Immature natural killer cell (primary cell): ENCODE data around the gene ANKRD13C. TPM values are rescaled to one million over a fixed set of nuclear protein-coding genes. Genes with fewer than 3 reads are reported as not detected.
A peak's percentile ranks its signal among the peaks of the same experiment; 100 is the strongest.

ENCODE experiments used
- DNase-seq, 3 donors: peaks; one replicate each; pipeline ENCODE4 v3.0.0; 2022; ENCODE audit warnings: mixed read lengths in 1 of 3
- H3K27ac Mint-ChIP-seq, 6 donors: one replicate each; pipeline ENCODE4 v1.8.0; 2020; ENCODE audit warnings: mixed read lengths in 6 of 6, mild to moderate bottlenecking in 5 of 6, inconsistent platforms in 4 of 6, moderate library complexity in 3 of 6
- H3K27me3 Mint-ChIP-seq, 3 donors: one replicate each; pipeline ENCODE4 v1.8.0; 2020 to 2021; ENCODE audit warnings: low read depth in 3 of 3, mild to moderate bottlenecking in 3 of 3, mixed read lengths in 3 of 3, moderate library complexity in 3 of 3, inconsistent platforms in 1 of 3
- H3K36me3 Mint-ChIP-seq, 3 donors: one replicate each; pipeline ENCODE4 v1.8.0; 2020; ENCODE audit warnings: mixed read lengths in 3 of 3, inconsistent platforms in 2 of 3, mild to moderate bottlenecking in 2 of 3
- H3K4me1 Mint-ChIP-seq, 2 donors: one replicate each; pipeline ENCODE4 v1.8.0; 2020; ENCODE audit warnings: inconsistent platforms in 2 of 2, mild to moderate bottlenecking in 2 of 2, mixed read lengths in 2 of 2, moderate library complexity in 1 of 2
- H3K4me3 Mint-ChIP-seq, 5 donors: one replicate each; pipeline ENCODE4 v1.8.0; 2020; ENCODE audit warnings: mild to moderate bottlenecking in 5 of 5, mixed read lengths in 5 of 5, inconsistent platforms in 3 of 5, moderate library complexity in 3 of 5
- H3K9me3 Mint-ChIP-seq, 6 donors: one replicate each; pipeline ENCODE4 v1.8.0; 2020; ENCODE audit warnings: mild to moderate bottlenecking in 6 of 6, mixed read lengths in 6 of 6, inconsistent platforms in 4 of 6, moderate library complexity in 3 of 6
- polyA plus RNA-seq, 3 donors: library from polyadenylated mRNA; unstranded; fragments of 300-500 nt; fragmentation: Illumina TruSeq; gene quantifications; one replicate each; pipeline ENCODE4 v1.2.3, GENCODE V29; 2021

Gene ANKRD13C
- polyA plus RNA-seq, 3 donors from 2014 or later: 7.0 to 14.6 (median 8.3) TPM

GRCh38 chr1:70247768-70248167, 106.8 kb downstream of the ANKRD13C start:
- H3K4me3 Mint-ChIP-seq: no peak overlapping the region
- H3K27ac Mint-ChIP-seq: no peak overlapping the region
- H3K4me1 Mint-ChIP-seq: peaks cover 0 to 29% of the 10 kb centered on the region in 2 donors
- peaks cover 0 to 2% (median 1%) of the 10 kb centered on the region in 3 donors for H3K27me3 Mint-ChIP-seq
- H3K9me3 Mint-ChIP-seq: no peaks in the 10 kb centered on the region
- H3K36me3 Mint-ChIP-seq: peaks cover 28 to 70% (median 49%) of the 10 kb centered on the region in 3 donors
- DNase-seq: no peak

DNA sequence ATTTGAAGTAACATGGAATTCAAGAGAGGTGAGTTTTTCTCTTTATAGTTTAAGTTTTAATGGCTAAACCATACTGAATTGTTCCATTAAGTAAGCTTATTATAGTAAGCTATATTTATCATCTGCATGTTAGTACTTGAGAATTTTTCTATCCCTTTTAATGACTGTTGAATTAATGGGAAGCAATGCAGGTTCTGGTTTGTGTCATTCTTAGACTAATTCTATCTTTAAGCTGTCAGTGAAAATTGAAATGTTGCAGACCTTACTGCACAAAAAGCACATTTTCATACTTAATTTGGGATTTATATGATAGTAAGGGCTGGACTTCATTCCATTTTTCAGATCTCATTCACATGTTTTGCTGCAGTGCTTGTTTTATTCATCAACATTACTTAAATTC, 107.4 kb downstream of the ANKRD13C start:
- Mint-ChIP-seq H3K27me3 (peaks cover 0 to 3% (median 2%) of the 10 kb centered on the region in 3 donors), H3K9me3 (no peaks in the 10 kb centered on the region), H3K4me1 (peaks cover 0 to 29% of the 10 kb centered on the region in 2 donors), H3K36me3 (peaks cover 28 to 73% (median 49%) of the 10 kb centered on the region in 3 donors), H3K4me3 (no peak overlapping the region), H3K27ac (peak overlapping the region in 2 of 6 donors; percentile 19 to 64)
- DNase-seq: no peak

DNA sequence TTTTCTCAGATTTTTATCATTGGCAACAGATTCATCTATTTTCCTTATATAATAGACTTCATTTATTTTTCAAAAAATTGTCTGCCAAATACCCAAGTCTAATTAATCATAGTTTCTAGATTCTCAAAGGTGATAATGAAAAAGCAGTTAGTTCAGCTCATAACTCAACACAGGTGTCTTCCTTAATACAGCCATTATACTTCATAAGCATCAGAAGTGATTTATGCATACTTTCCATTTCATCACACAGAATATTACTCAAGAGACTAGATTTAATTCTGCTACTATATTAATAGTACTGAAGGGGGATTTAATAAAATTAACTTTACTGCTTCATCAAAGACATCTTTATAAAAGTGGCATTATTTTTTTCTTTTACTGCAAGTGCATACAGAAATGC, 114.6 kb downstream of the ANKRD13C start:
- Mint-ChIP-seq H3K36me3 (peaks cover 20 to 72% (median 35%) of the 10 kb centered on the region in 3 donors), H3K9me3 (no peaks in the 10 kb centered on the region), H3K27ac (peak overlapping the region in 1 of 6 donors; percentile 66), H3K27me3 (peaks cover 0 to 6% (median 2%) of the 10 kb centered on the region in 3 donors), H3K4me1 (peaks cover 1 to 21% of the 10 kb centered on the region in 2 donors), H3K4me3 (no peak overlapping the region)
- DNase-seq: no peak

DNA sequence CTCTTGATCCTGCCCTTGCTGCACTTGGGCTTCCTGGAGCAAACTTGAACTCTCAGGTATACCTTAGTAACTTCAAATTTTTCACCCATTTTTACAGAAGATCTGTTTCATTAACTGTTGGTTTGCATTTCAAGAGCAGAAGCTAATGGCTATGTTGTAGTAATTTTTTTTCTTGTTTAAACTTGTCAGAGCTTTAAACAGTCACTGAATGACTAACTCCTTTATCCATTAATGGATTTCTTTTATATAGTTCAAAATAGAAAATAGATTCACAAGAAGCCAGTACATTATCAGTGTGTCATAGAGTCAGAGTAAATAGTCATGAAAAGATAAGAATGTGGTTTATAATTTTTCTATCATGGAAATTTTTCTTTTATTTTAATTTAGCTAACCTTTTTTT, 119.8 kb downstream of the ANKRD13C start:
- Mint-ChIP-seq H3K4me3 (no peak overlapping the region), H3K9me3 (no peaks in the 10 kb centered on the region), H3K27ac (peak overlapping the region in 2 of 6 donors; percentile 19 to 36), H3K27me3 (no peaks in the 10 kb centered on the region), H3K36me3 (peaks cover 10 to 71% (median 26%) of the 10 kb centered on the region in 3 donors), H3K4me1 (peaks cover 0 to 25% of the 10 kb centered on the region in 2 donors)
- DNase-seq: no peak

DNA sequence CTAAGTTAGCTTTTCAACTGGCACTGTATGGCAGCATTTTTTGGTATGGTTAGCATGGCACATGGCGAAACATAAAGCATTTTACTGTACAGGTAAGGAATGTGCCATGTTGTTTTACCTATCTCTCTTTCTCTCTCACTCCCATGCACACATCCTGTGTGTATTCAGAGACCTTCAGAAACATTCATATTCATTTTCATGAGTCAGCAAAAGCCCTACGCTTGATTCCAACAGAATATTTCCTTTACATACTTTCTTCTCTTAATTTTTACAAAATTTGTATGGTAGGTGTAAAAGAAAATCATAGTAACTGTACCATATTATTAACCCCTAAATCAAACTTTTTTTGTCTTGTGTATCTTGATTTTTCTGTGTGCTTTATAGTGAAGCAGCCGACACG, 123.0 kb downstream of the ANKRD13C start:
- peaks cover 10 to 59% (median 26%) of the 10 kb centered on the region in 3 donors for H3K36me3 Mint-ChIP-seq
- peaks cover 18 to 48% of the 10 kb centered on the region in 2 donors for H3K4me1 Mint-ChIP-seq
- H3K27ac Mint-ChIP-seq: peak overlapping the region in 1 of 6 donors; percentile 1
- no peak for DNase-seq
- peaks cover 0 to 1% (median 0%) of the 10 kb centered on the region in 3 donors for H3K27me3 Mint-ChIP-seq
- no peak overlapping the region for H3K4me3 Mint-ChIP-seq
- no peaks in the 10 kb centered on the region for H3K9me3 Mint-ChIP-seq

- Mint-ChIP-seq H3K36me3 (peaks cover 6 to 34% (median 8%) of the 10 kb centered on the region in 3 donors), H3K4me3 (no peak overlapping the region), H3K4me1 (peaks cover 34 to 72% of the 10 kb centered on the region in 2 donors), H3K9me3 (no peaks in the 10 kb centered on the region), H3K27me3 (peaks cover 0 to 1% (median 0%) of the 10 kb centered on the region in 3 donors), H3K27ac (peak overlapping the region in 2 of 6 donors; percentile 56 to 74)
- DNase-seq: no peak
These were observed 125.9 kb downstream of the ANKRD13C start for GRCh38 chr1:70228670-70229069.

DNA sequence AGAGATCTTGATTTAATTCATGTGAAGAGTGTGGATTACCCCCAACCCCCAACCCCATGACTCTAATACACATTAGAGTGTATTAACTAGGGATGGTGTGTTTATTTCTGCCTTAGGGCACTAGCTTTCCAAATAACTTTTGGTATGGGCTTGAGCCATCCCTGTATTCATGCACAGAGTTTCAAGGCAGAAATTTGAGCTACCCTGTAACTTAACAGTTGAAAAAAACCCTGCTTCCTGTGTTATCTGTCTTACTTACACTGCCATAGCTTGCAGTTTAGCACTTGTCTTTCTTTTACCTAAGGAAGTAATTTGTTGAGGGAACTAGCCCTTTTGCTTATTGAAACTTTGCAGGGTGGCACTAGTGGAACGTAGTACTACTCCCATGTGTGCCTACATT, 127.1 kb downstream of the ANKRD13C start:
- no peaks in the 10 kb centered on the region for H3K9me3 Mint-ChIP-seq
- peaks cover 46 to 84% of the 10 kb centered on the region in 2 donors for H3K4me1 Mint-ChIP-seq
- peaks cover 0 to 1% (median 0%) of the 10 kb centered on the region in 3 donors for H3K27me3 Mint-ChIP-seq
- H3K36me3 Mint-ChIP-seq: peaks cover 5 to 27% (median 8%) of the 10 kb centered on the region in 3 donors
- H3K4me3 Mint-ChIP-seq: peak overlapping the region; percentile 6 to 71 (median 56)
- peak overlapping the region; percentile 21 to 87 (median 67) for H3K27ac Mint-ChIP-seq
- DNase-seq: peak; percentile 14 to 21 (median 14)

- H3K4me1 Mint-ChIP-seq: peaks cover 63 to 94% of the 10 kb centered on the region in 2 donors
- H3K9me3 Mint-ChIP-seq: no peaks in the 10 kb centered on the region
- peak overlapping the region in 3 of 6 donors; percentile 38 to 58 (median 58) for H3K27ac Mint-ChIP-seq
- DNase-seq: no peak
- peaks cover 5 to 13% (median 10%) of the 10 kb centered on the region in 3 donors for H3K27me3 Mint-ChIP-seq
- no peak overlapping the region for H3K4me3 Mint-ChIP-seq
- H3K36me3 Mint-ChIP-seq: peaks cover 4 to 8% (median 4%) of the 10 kb centered on the region in 3 donors
These were observed 129.6 kb downstream of the ANKRD13C start for GRCh38 chr1:70224954-70225353.

- Mint-ChIP-seq H3K9me3 (no peaks in the 10 kb centered on the region), H3K4me1 (peaks cover 58 to 77% of the 10 kb centered on the region in 2 donors), H3K27me3 (peaks cover 5 to 13% (median 8%) of the 10 kb centered on the region in 3 donors), H3K4me3 (peak overlapping the region; percentile 0 to 92 (median 91)), H3K27ac (peak overlapping the region; percentile 92 to 98 (median 95)), H3K36me3 (peaks cover 0 to 4% (median 4%) of the 10 kb centered on the region in 3 donors)
- no peak for DNase-seq
These were observed 131.7 kb downstream of the ANKRD13C start for GRCh38 chr1:70222716-70223235.

GRCh38 chr1:70221238-70222121, 133.0 kb downstream of the ANKRD13C start, which contains the start of gene SRSF11:
SRSF11 (plus strand) TSS chr1:70221380; CDS start chr1:70221637, 257 bp downstream.
- peak; percentile 94 to 95 (median 94) for DNase-seq
- Mint-ChIP-seq H3K27ac (peak within 1 kb of the TSS; percentile 92 to 98 (median 95)), H3K4me3 (peak within 1 kb of the TSS; percentile 84 to 92 (median 91)), H3K36me3 (peaks cover 4 to 7% (median 4%) of the 10 kb centered on the region in 3 donors), H3K9me3 (no peaks in the 10 kb centered on the region), H3K27me3 (peaks cover 5 to 13% (median 8%) of the 10 kb centered on the region in 3 donors), H3K4me1 (peaks cover 46 to 64% of the 10 kb centered on the region in 2 donors)

GRCh38 chr1:70220517-70221237, 133.8 kb downstream of the ANKRD13C start:
- Mint-ChIP-seq H3K27ac (peak overlapping the region; percentile 92 to 98 (median 95)), H3K36me3 (peaks cover 4 to 7% (median 4%) of the 10 kb centered on the region in 3 donors), H3K4me1 (peaks cover 43 to 56% of the 10 kb centered on the region in 2 donors), H3K4me3 (peak overlapping the region; percentile 84 to 92 (median 91)), H3K27me3 (peaks cover 5 to 13% (median 8%) of the 10 kb centered on the region in 3 donors), H3K9me3 (no peaks in the 10 kb centered on the region)
- no peak for DNase-seq

- no peaks in the 10 kb centered on the region for H3K9me3 Mint-ChIP-seq
These were observed 134.5 kb downstream of the ANKRD13C start for GRCh38 chr1:70220015-70220414.

GRCh38 chr1:70211541-70211940, 143.0 kb downstream of the ANKRD13C start:
- Mint-ChIP-seq H3K4me3 (no peak overlapping the region), H3K4me1 (peaks cover 32 to 58% of the 10 kb centered on the region in 2 donors), H3K27ac (peak overlapping the region in 5 of 6 donors; percentile 41 to 62 (median 57)), H3K36me3 (peaks cover 0 to 7% (median 6%) of the 10 kb centered on the region in 3 donors), H3K9me3 (no peaks in the 10 kb centered on the region), H3K27me3 (peaks cover 0 to 3% (median 0%) of the 10 kb centered on the region in 3 donors)
- no peak for DNase-seq

More at GRCh38 chr1:70220015-70220414, 134.5 kb downstream of the ANKRD13C start:
- Mint-ChIP-seq H3K4me1 (peaks cover 43 to 49% of the 10 kb centered on the region in 2 donors), H3K27ac (peak overlapping the region; percentile 80 to 95 (median 92)), H3K27me3 (peaks cover 5 to 13% (median 8%) of the 10 kb centered on the region in 3 donors), H3K36me3 (peaks cover 4 to 10% (median 7%) of the 10 kb centered on the region in 3 donors), H3K4me3 (peak overlapping the region; percentile 52 to 74 (median 63))
- DNase-seq: no peak
